GM23338 (cell line): ENCODE measurements around the gene ARHGEF1. TPM values are rescaled to one million over a fixed set of nuclear protein-coding genes. Genes with fewer than 3 reads are reported as not detected.

Experiments used
- ATAC-seq: fragments of 200-7000 bp; cut with Tn5 transposase; 3 replicates; pipeline ENCODE4 v1.9.1; 2020
- DNase-seq: peaks from one replicate; pipeline ENCODE4 v3.0.0-alpha.2; 2015; ENCODE audit warnings: low spot score
- H2AFZ ChIP-seq: fragments of 200-600 bp; sonication (generic); 2 replicates; pipeline ENCODE4 v1.8.0; 2016; ENCODE audit warnings: antibody characterized with exemption, mild to moderate bottlenecking, moderate library complexity
- H3F3A ChIP-seq: fragments of 200-600 bp; sonication (generic); replicated peaks from 2 replicates; pipeline ENCODE4 v1.8.0; 2017; ENCODE audit warnings: antibody characterized with exemption, mixed run types, low read depth
- H3K27ac ChIP-seq: fragments of 200-600 bp; sonication (generic); 2 replicates; pipeline ENCODE4 v1.6.1; 2016; ENCODE audit warnings: low read depth
- H3K27me3 ChIP-seq: fragments of 200-600 bp; sonication (generic); 2 replicates; pipeline ENCODE4 v1.8.0; 2016; ENCODE audit warnings: mild to moderate bottlenecking, mixed run types, moderate library complexity; ENCODE audit not compliant: insufficient read depth
- H3K36me3 ChIP-seq: fragments of 200-600 bp; sonication (generic); 2 replicates; pipeline ENCODE4 v1.8.0; 2016; ENCODE audit warnings: mild to moderate bottlenecking; ENCODE audit not compliant: insufficient read depth
- H3K4me1 ChIP-seq: fragments of 200-600 bp; sonication (generic); 2 replicates; pipeline ENCODE4 v1.8.0; 2016; ENCODE audit warnings: mild to moderate bottlenecking, moderate library complexity; ENCODE audit not compliant: insufficient read depth
- H3K4me2 ChIP-seq: fragments of 200-600 bp; sonication (generic); 2 replicates; pipeline ENCODE4 v1.7.1; 2017; ENCODE audit warnings: mixed run types
- H3K4me3 ChIP-seq: fragments of 200-600 bp; sonication (generic); 2 replicates; pipeline ENCODE4 v1.6.1; 2016; ENCODE audit warnings: mixed run types
- H3K79me2 ChIP-seq: fragments of 200-600 bp; sonication (generic); replicated peaks from 2 replicates; pipeline ENCODE4 v1.8.0; 2017; ENCODE audit warnings: mild to moderate bottlenecking; ENCODE audit not compliant: insufficient read depth
- H3K9me2 ChIP-seq: fragments of 200-600 bp; sonication (generic); 2 replicates; pipeline ENCODE4 v1.8.0; 2017; ENCODE audit not compliant: insufficient read depth
- H4K20me1 ChIP-seq: fragments of 200-600 bp; sonication (generic); replicated peaks from 2 replicates; pipeline ENCODE4 v1.8.0; 2017; ENCODE audit warnings: mild to moderate bottlenecking; ENCODE audit not compliant: insufficient read depth
- H3K27ac Mint-ChIP-seq: 2 replicates; pipeline ENCODE4 v1.8.0; 2020; ENCODE audit warnings: inconsistent platforms, mild to moderate bottlenecking, moderate library complexity, mixed read lengths
- H3K27me3 Mint-ChIP-seq: 3 replicates; pipeline ENCODE4 v1.8.0; 2022; ENCODE audit warnings: low read depth, mild to moderate bottlenecking, moderate library complexity, mixed read lengths, inconsistent platforms; ENCODE audit not compliant: insufficient read depth, poor library complexity
- H3K36me3 Mint-ChIP-seq: 3 replicates; pipeline ENCODE4 v1.8.0; 2021; ENCODE audit warnings: low read depth, mild to moderate bottlenecking, inconsistent platforms, moderate library complexity, mixed read lengths
- H3K4me1 Mint-ChIP-seq: 3 replicates; pipeline ENCODE4 v1.8.0; 2020; ENCODE audit warnings: mild to moderate bottlenecking, inconsistent platforms, mixed read lengths
- H3K4me3 Mint-ChIP-seq: 3 replicates; pipeline ENCODE4 v1.8.0; 2021; ENCODE audit warnings: moderate library complexity, mild to moderate bottlenecking, inconsistent platforms, mixed read lengths
- H3K9me3 Mint-ChIP-seq: 3 replicates; pipeline ENCODE4 v1.8.0; 2020; ENCODE audit warnings: moderate library complexity, mild to moderate bottlenecking, inconsistent platforms, mixed read lengths
- CREB1 ChIP-seq: fragments of 250-450 bp; sonication (Bioruptor Pico); IDR thresholded peaks from 2 replicates; pipeline ENCODE4 v1.5.0; 2020; ENCODE audit warnings: low read depth, mild to moderate bottlenecking, moderate library complexity
- EZH2phosphoT487 ChIP-seq: fragments of 200-600 bp; sonication (generic); IDR thresholded peaks from one replicate; pipeline ENCODE4 v1.8.1; 2018; ENCODE audit warnings: antibody characterized with exemption; ENCODE audit not compliant: unreplicated experiment
- POLR2AphosphoS5 ChIP-seq: IDR thresholded peaks from 2 replicates; pipeline ENCODE4 v1.6.1; 2016; ENCODE audit warnings: antibody characterized with exemption, low read depth
- ZNF114 ChIP-seq: fragments of 250-450 bp; sonication (Bioruptor Pico); IDR thresholded peaks from 2 replicates; pipeline ENCODE4 v1.5.0; 2020; ENCODE audit warnings: mild to moderate bottlenecking, moderate library complexity
- ZNF462 ChIP-seq: fragments of 250-450 bp; sonication (Bioruptor Pico); IDR thresholded peaks from 2 replicates; pipeline ENCODE4 v1.5.0; 2020; ENCODE audit warnings: mild to moderate bottlenecking, moderate library complexity
- polyA plus RNA-seq: library from polyadenylated mRNA; unstranded; fragments of >200 nt; fragmentation: Nextera tagmentation; extraction: Ambion mirVana; gene quantifications from 2 replicates; pipeline ENCODE4 v1.2.1, GENCODE V29; 2016
- total RNA-seq: library from RNA; depleted of rRNA; stranded (reverse); fragments of >200 nt; shearing (Covaris generic); gene quantifications from 2 replicates; pipeline ENCODE4 v1.2.3, GENCODE V29; 2014

Gene ARHGEF1
- total and polyA plus RNA-seq, 2 experiments from 2014 or later = 41.3 to 44.7 TPM

- H3K4me3 Mint-ChIP-seq = no peak overlapping the region
- DNase-seq (no peak), ATAC-seq (no peak)
- no peak for TF ChIP-seq ZNF462
- TF ChIP-seq CREB1 (CRISPR knock-in tag) = no peak
- peak; percentile 13; the same call in 1 of the 2 replicates for TF ChIP-seq POLR2AphosphoS5
- no peak for TF ChIP-seq ZNF114 (CRISPR knock-in tag)
- no peak for TF ChIP-seq EZH2phosphoT487
- no peaks in the 10 kb centered on the region for H3K9me3 Mint-ChIP-seq
- no peak overlapping the region for H3K4me2 ChIP-seq
- H3K79me2 ChIP-seq = peaks cover 28% of the 10 kb centered on the region
- H3K27me3 Mint-ChIP-seq = peaks cover 28% of the 10 kb centered on the region
- H3K27ac Mint-ChIP-seq = peak overlapping the region; percentile 38
- peaks cover 70% of the 10 kb centered on the region for H3F3A ChIP-seq
- peaks cover 9% of the 10 kb centered on the region for H3K4me1 Mint-ChIP-seq
- H3K9me2 ChIP-seq = no peaks in the 10 kb centered on the region
- no peaks in the 10 kb centered on the region for H3K27me3 ChIP-seq
- peaks cover 65% of the 10 kb centered on the region for H3K36me3 Mint-ChIP-seq
- H3K36me3 ChIP-seq = peaks cover 51% of the 10 kb centered on the region
- H3K27ac ChIP-seq = peak overlapping the region; percentile 98
- no peak overlapping the region for H3K4me3 ChIP-seq
- no peak overlapping the region for H2AFZ ChIP-seq
- H3K4me1 ChIP-seq = peaks cover 9% of the 10 kb centered on the region; the same call in 1 of the 2 replicates
- peaks cover 45% of the 10 kb centered on the region for H4K20me1 ChIP-seq
Measured at GRCh38 chr19:41870401-41870873, 12.5 kb upstream of the ARHGEF1 start.
